NOMO-1 (cell line): ENCODE data around the gene TM9SF4.
"Not testable (repeated sequence)": the region's sequence is repeated elsewhere in the genome, so short reads cannot be mapped to it uniquely, and the experiment has no call there.

Experiments
- DNase-seq, 2 experiments: peaks; one replicate each; lab custom pipeline; 2025; ENCODE audit not compliant: unreplicated experiment in 2 of 2; lab: John Stamatoyannopoulos, UW

The TM9SF4 gene

DNA sequence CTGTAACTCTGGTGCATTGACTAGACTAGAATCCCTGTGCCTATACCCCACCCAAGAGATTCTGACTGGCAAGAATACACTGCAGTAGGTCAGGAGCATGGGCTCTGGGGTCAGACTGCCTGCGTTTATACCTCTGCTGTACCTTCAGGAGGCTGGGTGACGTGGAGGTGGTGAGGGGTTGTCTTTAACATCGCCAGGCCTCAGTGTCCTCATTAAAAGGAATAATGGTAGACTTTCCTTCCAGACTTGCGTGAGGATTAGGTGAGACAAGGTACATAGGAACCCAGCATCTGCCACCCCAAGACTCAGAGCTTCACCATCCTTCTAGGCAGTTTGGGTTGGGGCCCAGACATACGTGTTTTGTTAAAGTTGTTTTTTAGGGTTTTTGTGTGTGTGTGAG, 44.3 kb downstream of the TM9SF4 start:
- DNase-seq = no peak

DNA sequence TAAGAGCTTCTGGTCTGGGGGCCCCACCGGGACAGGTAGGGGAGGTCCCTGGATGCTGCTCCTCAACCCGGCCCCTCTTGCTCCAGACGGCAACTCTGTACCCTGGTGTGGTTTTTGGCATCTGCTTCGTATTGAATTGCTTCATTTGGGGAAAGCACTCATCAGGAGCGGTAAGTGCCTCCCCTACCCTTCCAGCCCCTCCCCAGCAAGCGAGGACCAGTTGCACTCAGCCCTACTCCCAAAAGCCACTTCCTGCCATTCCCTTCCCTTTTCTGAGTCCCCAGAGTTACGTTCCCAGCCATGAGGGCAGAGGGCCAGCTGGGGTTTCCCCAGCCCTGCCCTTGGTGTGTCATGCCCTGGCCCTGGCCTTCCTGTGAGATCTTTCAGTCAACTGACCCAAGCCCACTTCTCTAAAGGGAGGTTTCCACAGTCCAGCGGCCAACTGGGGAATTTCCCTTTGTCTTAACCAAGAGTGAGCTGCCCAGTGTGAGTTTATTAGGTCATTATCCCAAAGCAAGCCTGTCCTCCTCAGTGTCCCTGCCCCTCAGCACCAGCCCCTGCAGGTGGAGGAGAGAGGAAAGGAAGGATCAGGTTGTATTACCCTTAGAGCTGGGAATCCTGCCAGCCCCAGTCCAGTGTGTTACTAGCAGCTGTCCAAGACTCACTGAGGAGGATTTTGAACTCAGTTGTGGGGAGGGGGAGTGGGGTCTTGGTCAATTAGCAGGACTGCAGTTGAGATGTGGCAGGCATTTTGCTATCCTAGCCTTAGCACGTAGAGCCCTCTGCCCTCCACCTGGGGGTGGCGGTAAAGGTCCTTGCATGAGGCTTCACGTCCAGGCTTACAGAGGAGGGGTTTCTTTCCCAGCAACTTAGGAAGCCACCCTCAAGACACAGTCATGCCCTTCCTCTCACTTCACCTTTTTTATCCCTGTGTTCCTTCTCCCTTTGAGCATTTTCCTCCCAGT, 45.8 kb downstream of the TM9SF4 start:
- DNase-seq = peak; percentile 9 to 32

DNA sequence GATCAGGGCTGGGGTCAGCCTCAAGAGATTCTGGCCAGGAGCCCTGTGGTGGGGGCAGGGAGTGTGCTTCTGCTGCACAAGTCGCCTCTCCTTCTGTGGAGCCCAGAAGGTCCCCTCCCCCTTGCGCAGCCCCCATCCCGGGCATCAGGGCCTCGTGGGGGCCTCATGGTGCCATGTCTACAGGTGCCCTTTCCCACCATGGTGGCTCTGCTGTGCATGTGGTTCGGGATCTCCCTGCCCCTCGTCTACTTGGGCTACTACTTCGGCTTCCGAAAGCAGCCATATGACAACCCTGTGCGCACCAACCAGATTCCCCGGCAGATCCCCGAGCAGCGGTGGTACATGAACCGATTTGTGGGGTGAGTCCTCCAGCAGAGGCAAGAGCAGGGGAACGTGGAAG, 48.1 kb downstream of the TM9SF4 start:
- DNase-seq = no peak

DNA sequence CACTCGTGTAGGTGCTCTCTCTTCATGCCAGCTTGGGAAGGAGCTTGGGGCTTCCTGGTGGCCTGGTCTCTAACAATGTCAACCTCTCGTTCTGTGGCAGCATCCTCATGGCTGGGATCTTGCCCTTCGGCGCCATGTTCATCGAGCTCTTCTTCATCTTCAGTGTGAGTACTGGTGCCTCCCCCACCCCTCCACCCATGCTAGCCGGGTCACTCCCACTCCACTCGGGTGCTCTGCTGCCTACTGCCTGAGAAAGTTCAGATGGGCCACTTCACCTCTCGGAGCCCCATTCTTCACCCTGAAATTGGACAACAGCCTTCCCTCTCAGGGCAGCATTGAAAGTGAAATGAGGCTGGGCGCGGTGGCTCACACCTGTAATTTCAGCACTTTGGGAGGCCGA, 48.8 kb downstream of the TM9SF4 start:
- no peak for DNase-seq

DNA sequence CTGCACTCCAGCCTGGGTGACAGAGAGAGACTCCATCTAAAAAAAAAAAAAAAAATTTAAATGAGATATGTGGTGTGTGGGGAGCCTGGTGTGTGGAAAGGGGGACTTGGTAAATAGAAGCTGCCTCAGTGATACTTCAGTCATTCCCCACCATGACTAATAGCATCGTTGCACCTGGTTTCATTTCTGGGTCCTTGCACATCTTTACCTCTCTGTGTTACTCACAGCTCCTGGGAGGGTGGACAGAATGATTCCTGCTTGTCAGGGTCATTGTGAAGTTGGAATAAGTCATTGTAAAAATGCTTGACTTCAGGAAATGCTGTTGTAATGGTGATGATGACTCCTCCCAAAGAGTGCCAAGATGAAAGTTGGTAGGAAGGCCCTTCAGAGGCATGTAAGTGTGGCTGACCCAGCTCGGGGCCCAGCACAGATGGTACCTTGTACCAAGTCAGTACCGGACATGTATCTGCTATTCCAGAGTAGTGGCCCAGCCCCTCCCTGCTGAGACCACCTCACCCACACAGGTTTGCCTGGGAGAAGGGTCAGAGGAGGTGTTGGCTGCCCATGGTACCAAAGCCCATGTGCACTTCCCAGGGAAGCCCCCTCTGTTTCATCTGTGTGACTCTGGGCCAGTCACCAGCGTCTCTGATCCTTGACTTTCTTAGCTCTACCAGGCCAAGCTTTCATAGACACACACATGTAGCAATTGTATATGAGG, 49.6 kb downstream of the TM9SF4 start:
- no peak for DNase-seq

DNA sequence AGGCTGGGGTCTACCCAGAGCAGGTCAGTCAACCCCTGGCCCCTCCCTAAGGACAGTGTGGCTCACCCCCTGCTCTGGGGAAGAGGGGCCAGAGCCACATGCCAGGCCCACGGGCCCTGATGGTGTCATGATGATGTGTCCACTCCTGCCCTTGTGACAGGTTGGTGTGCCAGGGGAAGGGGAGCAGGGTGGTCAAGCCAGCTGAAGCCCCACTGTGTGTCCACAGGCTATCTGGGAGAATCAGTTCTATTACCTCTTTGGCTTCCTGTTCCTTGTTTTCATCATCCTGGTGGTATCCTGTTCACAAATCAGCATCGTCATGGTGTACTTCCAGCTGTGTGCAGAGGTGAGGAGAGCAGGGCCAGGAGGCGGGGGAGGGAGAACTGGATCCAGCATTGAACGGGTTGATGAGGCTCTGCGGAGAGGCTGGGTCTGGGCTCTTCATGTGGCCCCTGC, 50.3 kb downstream of the TM9SF4 start:
- no peak for DNase-seq

DNA sequence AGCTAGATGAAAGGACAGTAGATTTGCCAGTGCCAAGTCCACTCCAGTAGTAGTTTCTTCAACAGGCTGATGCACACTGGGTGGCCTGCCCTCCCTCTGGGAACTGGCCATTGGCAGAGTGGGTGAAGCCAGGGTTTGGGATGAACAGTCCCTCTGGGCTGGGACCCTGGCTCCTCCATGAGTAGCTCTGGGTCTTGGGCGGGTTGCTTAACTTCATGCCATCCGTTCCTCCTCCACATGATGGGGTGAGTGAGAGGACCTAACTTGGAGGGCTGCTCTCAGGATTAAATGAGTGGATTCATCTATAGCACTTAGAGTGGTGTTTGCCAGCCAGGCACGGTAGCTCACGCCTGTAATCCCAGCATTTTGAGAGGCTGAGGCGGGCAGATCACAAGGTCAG, 50.8 kb downstream of the TM9SF4 start:
- no peak for DNase-seq

DNA sequence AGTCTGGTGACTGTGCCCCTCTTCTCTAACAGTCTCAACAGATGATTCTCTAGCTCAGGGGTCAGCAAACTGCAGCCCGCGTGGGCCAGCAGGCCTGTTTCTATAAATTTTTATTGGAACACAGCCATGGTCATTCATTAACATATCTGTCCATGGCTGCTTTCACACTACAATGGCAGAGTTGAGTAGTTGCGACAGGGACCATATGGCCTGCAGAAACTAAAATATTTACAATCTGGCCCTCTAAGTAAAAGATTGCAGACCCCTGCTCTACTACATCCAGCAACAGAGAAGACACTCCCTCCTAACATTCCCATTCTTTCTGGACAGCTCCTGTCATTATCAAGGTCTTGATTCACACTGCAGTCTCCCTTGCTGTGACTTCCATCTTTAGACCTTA, 52.8 kb downstream of the TM9SF4 start:
- no peak for DNase-seq

DNA sequence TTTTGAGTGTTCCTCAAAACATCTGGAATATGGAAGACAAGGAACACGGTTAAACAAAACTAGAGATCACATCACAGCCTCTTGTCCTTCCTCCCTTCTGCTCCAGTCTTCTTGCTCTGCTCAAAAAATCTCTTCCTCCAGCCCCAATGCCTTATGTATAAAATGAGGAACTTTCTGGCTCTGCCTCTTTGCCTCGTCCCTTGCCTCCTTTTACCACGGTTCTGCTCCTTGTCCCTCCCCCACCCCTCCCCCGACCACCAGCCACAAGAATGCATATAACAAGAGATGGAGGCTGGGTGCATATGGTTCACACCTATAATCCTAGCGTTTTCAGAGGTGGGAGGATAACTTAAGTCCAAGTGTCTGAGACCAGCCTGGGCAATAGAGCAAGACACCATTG, 54.4 kb downstream of the TM9SF4 start:
- DNase-seq = no peak

DNA sequence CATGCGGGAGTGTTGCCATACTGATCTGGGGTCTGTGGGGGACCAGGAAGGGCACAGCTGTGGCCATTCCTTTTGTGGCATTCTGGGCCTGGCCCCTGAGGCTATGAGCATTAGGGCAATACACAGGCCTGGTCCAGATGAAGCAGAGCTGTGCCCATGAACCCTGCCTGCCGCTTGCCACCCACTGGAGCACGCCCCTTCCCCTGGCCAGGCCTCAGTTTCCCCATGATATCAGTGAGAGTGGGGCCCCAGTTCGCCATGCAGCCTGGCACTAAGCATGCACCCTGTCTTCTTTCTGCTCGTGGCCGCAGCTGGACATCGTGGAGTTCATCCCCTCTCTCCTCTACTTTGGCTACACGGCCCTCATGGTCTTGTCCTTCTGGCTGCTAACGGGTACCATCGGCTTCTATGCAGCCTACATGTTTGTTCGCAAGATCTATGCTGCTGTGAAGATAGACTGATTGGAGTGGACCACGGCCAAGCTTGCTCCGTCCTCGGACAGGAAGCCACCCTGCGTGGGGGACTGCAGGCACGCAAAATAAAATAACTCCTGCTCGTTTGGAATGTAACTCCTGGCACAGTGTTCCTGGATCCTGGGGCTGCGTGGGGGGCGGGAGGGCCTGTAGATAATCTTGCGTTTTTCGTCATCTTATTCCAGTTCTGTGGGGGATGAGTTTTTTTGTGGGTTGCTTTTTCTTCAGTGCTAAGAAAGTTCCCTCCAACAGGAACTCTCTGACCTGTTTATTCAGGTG, 55.6 kb downstream of the TM9SF4 start:
- DNase-seq = no peak

DNA sequence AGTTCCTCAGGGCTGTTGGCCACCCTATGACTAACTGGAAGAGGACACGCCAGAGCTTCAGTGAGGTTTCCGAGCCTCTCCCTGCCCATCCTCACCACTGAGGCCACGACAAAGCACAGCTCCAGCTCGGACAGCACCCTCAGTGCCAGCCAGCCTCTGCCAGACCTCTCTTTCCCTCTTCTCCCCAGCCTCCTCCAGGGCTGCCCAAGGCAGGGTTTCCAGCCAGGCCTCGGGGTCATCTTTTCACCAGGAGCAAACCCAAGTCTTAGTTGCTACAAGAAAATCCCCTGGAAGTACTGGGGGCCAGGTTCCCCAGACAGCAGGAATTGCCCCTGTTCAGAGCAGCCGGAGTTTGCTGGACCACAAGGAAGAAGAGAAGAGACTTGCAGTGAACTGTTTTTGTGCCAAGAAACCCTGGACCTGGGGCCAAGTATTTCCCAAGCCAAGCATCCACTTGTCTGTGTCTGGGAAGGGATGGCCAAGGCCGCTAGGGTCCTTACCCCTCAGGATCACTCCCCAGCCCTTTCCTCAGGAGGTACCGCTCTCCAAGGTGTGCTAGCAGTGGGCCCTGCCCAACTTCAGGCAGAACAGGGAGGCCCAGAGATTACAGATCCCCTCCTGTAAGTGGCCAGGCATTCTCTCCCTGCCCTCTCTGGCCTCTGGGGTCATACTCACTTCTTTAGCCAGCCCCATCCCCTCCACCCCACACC, 56.5 kb downstream of the TM9SF4 start:
- no peak for DNase-seq

DNA sequence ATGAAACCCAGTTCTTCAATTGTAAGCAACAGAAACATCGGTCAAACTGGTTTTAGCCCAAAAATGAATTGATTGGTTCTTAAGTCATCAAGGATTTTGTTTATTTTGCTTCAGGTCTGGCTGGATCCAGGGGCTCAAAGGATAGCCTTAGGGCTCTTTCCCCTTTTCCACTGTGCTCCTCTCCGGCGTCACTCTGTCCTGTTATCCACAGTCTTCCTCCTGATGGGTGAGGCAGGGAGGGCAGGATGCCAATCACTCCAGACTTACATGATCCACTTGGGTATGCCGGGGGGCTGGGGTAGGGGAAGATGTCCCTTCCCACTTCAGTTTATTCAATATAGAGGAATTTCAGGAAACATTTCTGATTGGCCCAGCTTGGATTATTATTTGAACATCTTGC, 58.0 kb downstream of the TM9SF4 start:
- DNase-seq = no peak

DNA sequence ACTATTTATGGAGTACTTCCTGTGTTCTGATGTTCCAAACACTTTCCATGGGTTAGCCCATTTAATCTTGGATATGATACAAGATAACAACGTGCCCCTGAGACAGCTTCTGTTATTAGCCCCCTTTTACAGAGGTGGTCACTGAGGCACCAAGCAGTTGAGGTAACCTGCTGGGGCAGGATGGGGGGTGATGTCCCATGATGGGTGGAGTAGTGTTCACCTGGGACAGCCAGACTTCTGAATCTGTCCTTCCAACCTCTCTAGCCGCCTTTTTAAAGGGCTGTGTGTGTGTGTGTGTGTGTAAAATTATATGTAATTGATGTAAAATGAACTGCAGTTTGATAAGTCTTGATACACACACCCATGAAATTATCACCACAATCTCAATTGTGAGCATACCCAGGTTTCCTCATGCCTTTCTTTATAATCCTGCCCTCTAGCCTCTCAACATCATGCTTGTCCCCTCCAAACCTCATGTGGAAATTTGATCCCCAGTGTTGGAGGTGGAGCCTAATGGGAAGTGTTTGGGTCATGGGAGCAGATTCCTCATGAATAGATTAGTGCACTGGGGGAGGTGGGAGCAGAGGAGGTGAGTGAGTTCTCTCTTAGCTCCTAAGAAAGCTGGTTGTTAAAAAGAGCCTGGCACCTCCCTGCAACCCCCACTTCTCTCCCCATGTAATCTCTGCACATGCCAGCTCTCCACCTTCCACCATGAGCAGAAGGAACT, 58.8 kb downstream of the TM9SF4 start:
- DNase-seq = no peak

DNA sequence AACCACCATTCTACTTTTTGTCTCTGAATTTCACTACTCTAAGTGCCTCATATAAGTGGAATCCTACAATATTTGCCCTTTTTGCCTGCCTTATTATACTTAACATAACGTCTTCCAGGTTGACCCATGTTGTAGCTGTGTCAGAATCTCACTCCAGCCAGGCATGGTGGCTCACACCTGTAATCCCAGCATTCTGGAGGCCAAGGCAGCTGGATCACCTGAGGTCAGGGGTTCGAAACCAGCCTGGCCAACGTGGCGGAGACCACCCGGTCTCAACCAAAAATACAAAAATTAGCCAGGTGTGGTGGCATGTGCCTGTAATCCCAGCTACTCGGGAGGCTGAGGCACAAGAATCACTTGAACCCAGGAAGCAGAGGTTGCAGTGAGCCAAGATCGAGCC, 68.2 kb downstream of the TM9SF4 start:
- DNase-seq = not testable (repeated sequence)

DNA sequence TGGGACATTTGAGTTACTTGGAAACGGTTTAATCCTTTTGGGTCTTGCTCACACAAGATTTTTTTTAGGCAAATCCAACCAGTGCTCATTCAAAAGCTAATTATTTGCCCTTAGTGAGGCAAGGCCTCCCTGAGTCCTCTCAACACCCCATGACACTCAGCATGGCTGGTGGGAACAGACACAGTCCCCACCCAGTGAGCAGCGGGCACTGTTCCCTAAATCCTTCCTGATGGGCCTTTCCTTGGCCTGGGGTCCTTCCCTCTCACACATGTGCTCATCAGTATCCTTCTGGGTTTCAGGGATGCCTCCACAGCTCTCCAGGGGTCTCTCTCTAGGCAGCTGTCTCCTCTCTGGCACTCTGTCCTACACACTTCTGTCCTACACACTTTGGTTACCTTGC, 70.0 kb downstream of the TM9SF4 start:
- no peak for DNase-seq

DNA sequence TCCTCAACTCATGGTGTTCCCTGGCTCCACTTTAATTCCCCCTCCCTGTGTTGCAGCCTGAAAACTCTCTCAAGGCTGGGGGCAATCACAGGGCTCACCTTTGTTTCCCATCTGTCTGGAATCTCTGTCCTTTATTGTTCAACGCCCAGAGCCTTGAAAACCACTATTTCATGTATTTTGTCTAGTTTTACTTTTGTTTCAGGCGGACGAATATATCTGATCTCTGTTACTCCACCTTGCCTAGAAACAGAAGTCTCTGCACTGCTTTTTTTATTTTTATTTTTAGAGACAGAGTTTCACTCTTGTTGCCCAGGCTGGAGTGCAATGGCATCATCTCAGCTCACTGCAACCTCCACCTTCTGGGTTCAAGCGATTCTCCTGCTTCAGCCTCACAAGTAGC, 70.4 kb downstream of the TM9SF4 start:
- no peak for DNase-seq

DNA sequence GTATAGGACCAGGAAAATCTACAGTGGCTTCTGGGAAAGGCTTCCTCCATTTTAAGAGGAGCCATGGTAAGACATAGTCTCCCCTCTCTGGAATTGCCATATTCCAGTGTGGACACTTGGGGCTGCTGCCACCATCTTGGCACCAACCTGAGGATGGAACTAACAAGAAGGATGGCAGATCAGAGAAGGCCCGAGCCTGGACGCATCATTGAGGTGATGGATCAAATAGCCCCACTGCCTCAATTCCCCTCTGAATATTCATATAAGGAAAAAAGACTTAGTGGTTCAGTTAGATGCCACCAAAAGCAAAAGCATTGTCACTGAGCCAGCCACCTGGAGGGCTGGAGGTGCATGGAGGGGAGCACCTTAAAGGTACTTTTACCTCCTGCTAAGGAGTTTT, 72.1 kb downstream of the TM9SF4 start:
- DNase-seq = no peak

DNA sequence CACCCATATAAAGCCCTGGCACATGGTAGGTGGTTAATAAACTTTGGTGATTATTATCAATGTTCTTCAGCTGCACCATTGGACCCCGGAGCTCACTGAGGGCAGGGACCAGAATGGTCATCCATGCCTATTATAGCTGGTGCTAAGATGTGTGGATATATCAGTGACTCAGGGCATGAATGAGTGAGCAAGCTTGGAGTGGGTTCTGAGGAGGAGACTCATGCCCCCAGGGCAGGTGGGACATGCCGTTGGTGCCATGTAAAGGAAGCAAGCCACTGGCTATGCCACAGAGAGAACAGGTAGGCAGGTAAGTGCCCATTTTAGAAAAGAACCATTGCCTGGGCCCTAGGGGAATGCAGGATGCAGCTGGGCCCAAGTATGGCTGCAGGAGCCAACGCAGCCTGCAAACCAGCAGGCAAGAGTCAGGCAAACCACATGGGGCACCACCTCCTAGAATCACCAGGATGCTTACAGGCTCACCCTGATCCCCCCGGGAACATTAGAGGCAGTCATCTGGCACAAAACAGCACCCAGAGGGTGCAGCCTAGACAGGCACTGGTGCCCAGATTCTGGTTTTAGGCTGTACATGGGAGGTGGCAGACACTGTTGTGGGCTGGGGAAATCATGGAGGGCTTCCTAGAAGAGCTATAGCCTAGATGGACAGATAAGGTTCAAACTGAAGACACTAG, 74.6 kb downstream of the TM9SF4 start:
- no peak for DNase-seq

DNA sequence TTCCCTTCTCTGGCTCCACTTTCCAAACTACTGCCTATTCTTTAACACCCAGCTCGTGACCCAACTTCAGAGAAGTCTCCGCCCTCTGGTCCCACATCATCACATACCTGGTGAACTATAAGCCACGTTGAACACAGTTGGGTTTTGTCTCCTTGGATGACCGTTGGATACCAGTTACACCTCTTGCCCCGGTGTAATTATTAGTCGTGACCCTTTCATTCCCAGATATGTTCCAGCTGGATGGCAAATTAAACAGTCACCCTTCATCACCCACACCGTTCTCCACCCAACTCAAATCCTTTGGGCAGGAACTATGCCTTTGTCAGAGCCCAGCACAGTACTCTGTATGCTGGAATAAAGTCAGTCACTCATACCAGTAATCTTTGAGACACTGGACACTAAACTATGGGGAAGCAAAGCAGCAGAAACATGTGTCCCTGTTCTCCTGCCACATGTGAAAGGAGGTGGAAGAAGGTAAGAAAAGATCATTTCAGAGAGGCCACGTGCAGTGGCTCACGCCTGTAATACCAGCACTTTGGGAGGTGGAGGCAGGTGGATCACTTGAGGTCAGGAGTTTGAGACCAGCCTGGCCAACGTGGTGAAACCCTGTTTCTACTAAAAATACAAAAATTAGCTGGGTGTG, 75.6 kb downstream of the TM9SF4 start:
- no peak for DNase-seq
